BLaER1 treated with 17β-estradiol and CSF1 and Interleukin-3, amounts not matched to agents 10 nM and 100 nM (cell line): ENCODE results near the gene KCP.

ENCODE experiments used
- H3K27ac ChIP-seq, 11 experiments: shearing (Covaris generic); formaldehyde crosslinking; 2 replicates each; pipeline ENCODE4 v1.8.1; 2022
- H3K27me3 ChIP-seq, 11 experiments: shearing (Covaris generic); formaldehyde crosslinking; 2 replicates each; pipeline ENCODE4 v1.8.1; 2022
- H3K36me3 ChIP-seq, 11 experiments: shearing (Covaris generic); formaldehyde crosslinking; 2 replicates each; pipeline ENCODE4 v1.8.1; 2022
- H3K4me1 ChIP-seq, 10 experiments: shearing (Covaris generic); formaldehyde crosslinking; 2 replicates each; pipeline ENCODE4 v1.8.1; 2022
- H3K4me2 ChIP-seq, 11 experiments: shearing (Covaris generic); formaldehyde crosslinking; 2 replicates each; pipeline ENCODE4 v1.8.1; 2022
- H3K4me3 ChIP-seq, 10 experiments: shearing (Covaris generic); formaldehyde crosslinking; 2 replicates each; pipeline ENCODE4 v1.8.1; 2022
- H3K9ac ChIP-seq, 11 experiments: shearing (Covaris generic); formaldehyde crosslinking; 2 replicates each; pipeline ENCODE4 v1.8.1; 2022
- H3K9me3 ChIP-seq, 11 experiments: shearing (Covaris generic); formaldehyde crosslinking; replicated peaks in 1 of 11; 2 replicates each; pipeline ENCODE4 v1.8.1; 2022
- H4K20me1 ChIP-seq, 11 experiments: shearing (Covaris generic); formaldehyde crosslinking; 2 replicates each; pipeline ENCODE4 v1.8.1; 2022
- Cebpa-rat ChIP-seq, 11 experiments: shearing (Covaris generic); IDR thresholded peaks; 2 replicates each; pipeline ENCODE4 v1.8.1; 2022

Gene KCP

GRCh38 chr7:128895320-128895719 is 15.2 kb downstream of the KCP start:
- Histone ChIP-seq H3K4me1 (no peaks in the 10 kb centered on the region; a peak in 1 of 20 replicates), H3K4me3 (no peak overlapping the region), H4K20me1 (no peaks in the 10 kb centered on the region), H3K27ac (no peak overlapping the region), H3K9me3 (peaks cover 22 to 27% (median 25%) of the 10 kb centered on the region in 11 experiments), H3K4me2 (no peak overlapping the region), H3K9ac (no peak overlapping the region), H3K27me3 (peaks cover 17 to 29% (median 21%) of the 10 kb centered on the region in 11 experiments), H3K36me3 (no peaks in the 10 kb centered on the region)
- no peak for TF ChIP-seq Cebpa-rat (IDR thresholded peaks at IDR 0.05)

GRCh38 chr7:128894101-128894440 is 16.4 kb downstream of the KCP start:
- Histone ChIP-seq H4K20me1 (no peaks in the 10 kb centered on the region; a peak in 2 of 22 replicates), H3K9me3 (peaks cover 10 to 14% (median 12%) of the 10 kb centered on the region in 11 experiments; a peak in 20 of 22 replicates), H3K27ac (no peak overlapping the region), H3K9ac (no peak overlapping the region), H3K4me2 (no peak overlapping the region), H3K4me3 (no peak overlapping the region), H3K4me1 (no peaks in the 10 kb centered on the region; a peak in 1 of 20 replicates), H3K36me3 (no peaks in the 10 kb centered on the region), H3K27me3 (peaks cover 29 to 42% (median 34%) of the 10 kb centered on the region in 11 experiments)
- TF ChIP-seq Cebpa-rat (IDR thresholded peaks at IDR 0.05), result no peak

GRCh38 chr7:128893251-128894100 is 17.0 kb downstream of the KCP start:
- H3K9me3 ChIP-seq, result peaks cover 5 to 8% (median 6%) of the 10 kb centered on the region in 11 experiments; a peak in 20 of 22 replicates
- no peak overlapping the region for H3K4me2 ChIP-seq
- no peak overlapping the region for H3K27ac ChIP-seq
- TF ChIP-seq Cebpa-rat (IDR thresholded peaks at IDR 0.05), result no peak
- no peak overlapping the region for H3K9ac ChIP-seq
- no peak overlapping the region for H3K4me3 ChIP-seq
- no peaks in the 10 kb centered on the region; a peak in 1 of 20 replicates for H3K4me1 ChIP-seq
- peaks cover 35 to 48% (median 40%) of the 10 kb centered on the region in 11 experiments for H3K27me3 ChIP-seq
- no peaks in the 10 kb centered on the region for H3K36me3 ChIP-seq
- H4K20me1 ChIP-seq, result no peaks in the 10 kb centered on the region; a peak in 2 of 22 replicates

- Histone ChIP-seq H3K4me2 (no peak overlapping the region), H4K20me1 (no peaks in the 10 kb centered on the region; a peak in 2 of 22 replicates), H3K27ac (no peak overlapping the region), H3K4me1 (no peaks in the 10 kb centered on the region; a peak in 1 of 20 replicates), H3K4me3 (no peak overlapping the region), H3K9me3 (peaks cover 0 to 2% (median 0%) of the 10 kb centered on the region in 11 experiments; a peak in 2 of 22 replicates), H3K9ac (no peak overlapping the region), H3K27me3 (peaks cover 42 to 55% (median 48%) of the 10 kb centered on the region in 11 experiments), H3K36me3 (no peaks in the 10 kb centered on the region)
- TF ChIP-seq Cebpa-rat (IDR thresholded peaks at IDR 0.05), result no peak
Measured at GRCh38 chr7:128892521-128893250, 17.8 kb downstream of the KCP start.

- Histone ChIP-seq H3K4me2 (no peak overlapping the region), H3K27me3 (peaks cover 42 to 60% (median 50%) of the 10 kb centered on the region in 11 experiments)
Measured at GRCh38 chr7:128891942-128892269, 18.6 kb downstream of the KCP start.

GRCh38 chr7:128891110-128891941 is 19.2 kb downstream of the KCP start:
- peaks cover 42 to 60% (median 50%) of the 10 kb centered on the region in 11 experiments for H3K27me3 ChIP-seq
- no peak overlapping the region for H3K27ac ChIP-seq
- no peaks in the 10 kb centered on the region; a peak in 2 of 22 replicates for H4K20me1 ChIP-seq
- no peak for TF ChIP-seq Cebpa-rat (IDR thresholded peaks at IDR 0.05)
- peaks cover 0 to 3% (median 0%) of the 10 kb centered on the region in 11 experiments; a peak in 2 of 22 replicates for H3K9me3 ChIP-seq
- H3K9ac ChIP-seq, result no peak overlapping the region
- no peaks in the 10 kb centered on the region; a peak in 1 of 20 replicates for H3K4me1 ChIP-seq
- H3K36me3 ChIP-seq, result no peaks in the 10 kb centered on the region
- H3K4me2 ChIP-seq, result peak overlapping the region in 5 of 11 experiments; percentile 42 to 59 (median 49); a peak in 8 of 22 replicates
- peak overlapping the region in 3 of 10 experiments; percentile 31 to 36 (median 35); a peak in 4 of 20 replicates for H3K4me3 ChIP-seq

More at GRCh38 chr7:128891942-128892269, 18.6 kb downstream of the KCP start:
- Histone ChIP-seq H3K9ac (no peak overlapping the region), H3K9me3 (peaks cover 0 to 3% (median 0%) of the 10 kb centered on the region in 11 experiments; a peak in 2 of 22 replicates), H3K4me3 (no peak overlapping the region), H4K20me1 (no peaks in the 10 kb centered on the region; a peak in 2 of 22 replicates), H3K27ac (no peak overlapping the region), H3K36me3 (no peaks in the 10 kb centered on the region), H3K4me1 (no peaks in the 10 kb centered on the region; a peak in 1 of 20 replicates)
- TF ChIP-seq Cebpa-rat (IDR thresholded peaks at IDR 0.05), result no peak

GRCh38 chr7:128890306-128891109 is 20.0 kb downstream of the KCP start:
- peaks cover 42 to 60% (median 50%) of the 10 kb centered on the region in 11 experiments for H3K27me3 ChIP-seq
- TF ChIP-seq Cebpa-rat (IDR thresholded peaks at IDR 0.05), result no peak
- peak overlapping the region in 3 of 10 experiments; percentile 31 to 36 (median 35); a peak in 4 of 20 replicates for H3K4me3 ChIP-seq
- H4K20me1 ChIP-seq, result no peaks in the 10 kb centered on the region; a peak in 2 of 22 replicates
- H3K4me1 ChIP-seq, result no peaks in the 10 kb centered on the region; a peak in 1 of 20 replicates
- no peak overlapping the region for H3K27ac ChIP-seq
- peak overlapping the region in 5 of 11 experiments; percentile 42 to 59 (median 49); a peak in 8 of 22 replicates for H3K4me2 ChIP-seq
- H3K9me3 ChIP-seq, result peaks cover 0 to 3% (median 0%) of the 10 kb centered on the region in 11 experiments; a peak in 1 of 22 replicates
- H3K36me3 ChIP-seq, result no peaks in the 10 kb centered on the region
- no peak overlapping the region for H3K9ac ChIP-seq

GRCh38 chr7:128889121-128889520 is 21.4 kb downstream of the KCP start:
- Histone ChIP-seq H3K4me2 (no peak overlapping the region), H4K20me1 (no peaks in the 10 kb centered on the region; a peak in 2 of 22 replicates)

More at GRCh38 chr7:128889121-128889520, 21.4 kb downstream of the KCP start:
- no peak overlapping the region for H3K9ac ChIP-seq
- no peaks in the 10 kb centered on the region for H3K36me3 ChIP-seq
- H3K4me1 ChIP-seq, result peaks cover 2 to 4% (median 3%) of the 10 kb centered on the region in 10 experiments; a peak in 16 of 20 replicates
- no peak for TF ChIP-seq Cebpa-rat (IDR thresholded peaks at IDR 0.05)
- no peak overlapping the region for H3K27ac ChIP-seq
- no peak overlapping the region for H3K4me3 ChIP-seq
- peaks cover 0 to 3% (median 0%) of the 10 kb centered on the region in 11 experiments; a peak in 1 of 22 replicates for H3K9me3 ChIP-seq
- H3K27me3 ChIP-seq, result peaks cover 42 to 60% (median 50%) of the 10 kb centered on the region in 11 experiments
